Lower leg skin (tissue), 3 donors: ENCODE results near the gene SERINC2.
"Not testable (repeated sequence)": the region's sequence is repeated elsewhere in the genome, so short reads cannot be mapped to it uniquely, and the experiment has no call there.

Experiments used
- CTCF ChIP-seq, 3 donors: fragments of 450-650 bp; IDR thresholded peaks; one replicate each; pipeline ENCODE4 v1.5.1; 2016; ENCODE audit warnings: antibody characterized with exemption in 3 of 3, mild to moderate bottlenecking in 3 of 3, moderate library complexity in 2 of 3
- POLR2A ChIP-seq, 2 donors: fragments of 450-650 bp; IDR thresholded peaks; one replicate each; pipeline ENCODE4 v1.6.1; 2016 to 2017; ENCODE audit warnings: antibody characterized with exemption in 2 of 2, mild to moderate bottlenecking in 1 of 2, moderate library complexity in 1 of 2

- TF ChIP-seq CTCF, POLR2A (IDR thresholded peaks at IDR 0.05): not testable (repeated sequence)
Measured at GRCh38 chr1:31474567-31474966, 61.6 kb downstream of the SERINC2 start.
